H1 (cell line): Measurements from ENCODE around the gene KRTAP10-4. TPM values are rescaled to one million over a fixed set of nuclear protein-coding genes. Genes with fewer than 3 reads are reported as not detected.
"Not testable (repeated sequence)": the region's sequence is repeated elsewhere in the genome, so short reads cannot be mapped to it uniquely, and the experiment has no call there.

ENCODE experiments used
- CTCF ChIA-PET: fragments of 300-600 bp; sonication (Branson Sonifier 250); formaldehyde crosslinking; loops from one replicate; lab custom pipeline; 2021; ENCODE audit not compliant: partially characterized antibody; lab: Charles Lee
- POLR2A ChIA-PET: fragments of 300-600 bp; sonication (Branson Sonifier 250); formaldehyde crosslinking; loops from one replicate; lab custom pipeline; 2021; ENCODE audit warnings: inconsistent platforms; ENCODE audit not compliant: partially characterized antibody; lab: Charles Lee
- DNase-seq, 2 experiments: peaks; one replicate each; pipeline versions ENCODE4 v3.0.0 to v3.0.0-alpha.2; 2010 to 2022; ENCODE audit warnings: low spot score in 2 of 2, low read depth in 1 of 2, mixed read lengths in 1 of 2
- FAIRE-seq: peaks from 2 replicates; lab custom pipeline; 2011; peaks lifted over from hg19 to GRCh38; lab: Jason Lieb, UNC
- H2AFZ ChIP-seq: 2 replicates; pipeline ENCODE4 v1.8.1; 2012; ENCODE audit warnings: low read length, inconsistent platforms
- H2AK5ac ChIP-seq: 2 replicates; pipeline ENCODE4 v1.6.1; 2013; ENCODE audit warnings: low read depth, low read length
- H2BK120ac ChIP-seq: replicated peaks from 2 replicates; pipeline ENCODE3; 2013; ENCODE audit warnings: low read depth, low read length, inconsistent platforms
- H2BK12ac ChIP-seq: 2 replicates; pipeline ENCODE4 v1.6.1; 2013; ENCODE audit warnings: low read depth, low read length
- H2BK15ac ChIP-seq: 2 replicates; pipeline ENCODE4 v1.6.1; 2013; ENCODE audit warnings: low read length
- H2BK20ac ChIP-seq: 2 replicates; pipeline ENCODE4 v1.6.1; 2013; ENCODE audit warnings: low read length
- H2BK5ac ChIP-seq: 2 replicates; pipeline ENCODE4 v1.6.1; 2013; ENCODE audit warnings: low read depth, low read length
- H3K14ac ChIP-seq: 2 replicates; pipeline ENCODE4 v1.6.1; 2013; ENCODE audit warnings: inconsistent platforms; ENCODE audit not compliant: insufficient read length
- H3K18ac ChIP-seq: 2 replicates; pipeline ENCODE4 v1.6.1; 2013; ENCODE audit warnings: low read length; ENCODE audit errors: extremely low read depth
- H3K23ac ChIP-seq: 2 replicates; pipeline ENCODE4 v1.6.1; 2013; ENCODE audit warnings: inconsistent platforms; ENCODE audit not compliant: insufficient read length
- H3K23me2 ChIP-seq: 2 replicates; pipeline ENCODE4 v1.6.1; 2013; ENCODE audit warnings: low read depth, low read length
- H3K27ac ChIP-seq: 2 replicates; pipeline ENCODE4 v1.6.1; 2011; ENCODE audit warnings: low read depth, low read length, inconsistent platforms
- H3K27me3 ChIP-seq, 4 experiments: replicated peaks in 1 of 4; 1 replicate in 1 of 4; 2 replicates in 3 of 4; pipeline versions ENCODE4 v1.6.1 to v1.8.1; 2011 to 2013; ENCODE audit warnings: low read length in 3 of 4, mild to moderate bottlenecking in 3 of 4, inconsistent platforms in 2 of 4, mixed read lengths in 2 of 4, moderate library complexity in 1 of 4; ENCODE audit not compliant: control insufficient read depth in 3 of 4, insufficient read depth in 3 of 4; ENCODE audit errors: extremely low read depth in 1 of 4
- H3K36me3 ChIP-seq, 4 experiments: 2 replicates each; pipeline versions ENCODE4 v1.6.1 to v1.8.1; 2011 to 2013; ENCODE audit warnings: mild to moderate bottlenecking in 4 of 4, low read length in 3 of 4, moderate library complexity in 2 of 4, control low read depth in 1 of 4, inconsistent platforms in 1 of 4; ENCODE audit not compliant: insufficient read depth in 4 of 4, control insufficient read depth in 2 of 4
- H3K4ac ChIP-seq: replicated peaks from 2 replicates; pipeline ENCODE3; 2013; ENCODE audit warnings: low read length, low read depth, mixed read lengths, inconsistent platforms; ENCODE audit not compliant: insufficient read length
- H3K4me1 ChIP-seq, 4 experiments: replicated peaks in 1 of 4; 1 replicate in 1 of 4; 2 replicates in 3 of 4; pipeline versions ENCODE4 v1.6.1 to v1.8.1; 2011 to 2013; ENCODE audit warnings: low read length in 3 of 4, inconsistent platforms in 2 of 4, mixed read lengths in 1 of 4; ENCODE audit not compliant: insufficient read depth in 4 of 4, control insufficient read depth in 3 of 4
- H3K4me2 ChIP-seq, 2 experiments: 2 replicates each; pipeline versions ENCODE4 v1.6.1 to v1.8.1; 2011 to 2013; ENCODE audit warnings: low read depth in 2 of 2, low read length in 2 of 2, control low read depth in 1 of 2, inconsistent platforms in 1 of 2, mild to moderate bottlenecking in 1 of 2; ENCODE audit not compliant: insufficient read depth in 1 of 2
- H3K4me3 ChIP-seq, 4 experiments: fragments of 200-600, 300-600 bp in 1 of 4; sonication (generic), shearing (Covaris generic), sonication (Bioruptor Twin) in 1 of 4; 2 replicates each; pipeline versions ENCODE4 v1.5.1 to v1.8.1; 2011 to 2016; ENCODE audit warnings: low read length in 4 of 4, low read depth in 3 of 4, control low read depth in 2 of 4, inconsistent platforms in 2 of 4, mild to moderate bottlenecking in 2 of 4, mixed read lengths in 1 of 4, moderate library complexity in 1 of 4; ENCODE audit not compliant: insufficient read depth in 2 of 4; ENCODE audit errors: extremely low read depth in 1 of 4
- H3K56ac ChIP-seq: replicated peaks from 2 replicates; pipeline ENCODE3; 2013; ENCODE audit warnings: low read depth, mild to moderate bottlenecking, mixed read lengths, low read length, inconsistent platforms; ENCODE audit not compliant: insufficient read length
- H3K79me1 ChIP-seq: 2 replicates; pipeline ENCODE4 v1.6.1; 2013; ENCODE audit warnings: low read depth, low read length, control low read depth
- H3K79me2 ChIP-seq, 2 experiments: 2 replicates each; pipeline versions ENCODE4 v1.6.1 to v1.8.1; 2012 to 2013; ENCODE audit warnings: low read length in 2 of 2, mild to moderate bottlenecking in 2 of 2, inconsistent platforms in 1 of 2; ENCODE audit not compliant: insufficient read depth in 2 of 2, control insufficient read depth in 1 of 2
- H3K9ac ChIP-seq, 4 experiments: replicated peaks in 1 of 4; 1 replicate in 1 of 4; 2 replicates in 3 of 4; pipeline versions ENCODE4 v1.6.1 to v1.8.1; 2011 to 2013; ENCODE audit warnings: low read depth in 3 of 4, low read length in 3 of 4, control low read depth in 2 of 4, mild to moderate bottlenecking in 2 of 4, moderate library complexity in 2 of 4, inconsistent platforms in 1 of 4; ENCODE audit errors: extremely low read depth in 1 of 4
- H3K9me3 ChIP-seq, 2 experiments: 2 replicates each; pipeline versions ENCODE4 v1.6.1 to v1.8.1; 2012 to 2013; ENCODE audit warnings: mild to moderate bottlenecking in 2 of 2, moderate library complexity in 2 of 2, control low read depth in 1 of 2, inconsistent platforms in 1 of 2, low read depth in 1 of 2, low read length in 1 of 2, mixed read lengths in 1 of 2; ENCODE audit not compliant: insufficient read depth in 2 of 2
- H4K20me1 ChIP-seq, 2 experiments: replicated peaks in 1 of 2; 2 replicates each; pipeline versions ENCODE3 to v1.8.1; 2011 to 2013; ENCODE audit warnings: inconsistent platforms in 2 of 2, low read length in 2 of 2, mild to moderate bottlenecking in 1 of 2; ENCODE audit not compliant: insufficient read depth in 2 of 2, control insufficient read depth in 1 of 2
- H4K5ac ChIP-seq: 2 replicates; pipeline ENCODE4 v1.6.1; 2013; ENCODE audit warnings: low read length, low read depth, mixed read lengths, inconsistent platforms; ENCODE audit not compliant: insufficient read length
- H4K8ac ChIP-seq: 2 replicates; pipeline ENCODE4 v1.8.0; 2013; ENCODE audit warnings: mild to moderate bottlenecking, moderate library complexity, low read length, inconsistent platforms; ENCODE audit not compliant: insufficient read depth; ENCODE audit errors: extremely low read depth
- H4K91ac ChIP-seq: replicated peaks from 2 replicates; pipeline ENCODE3; 2013; ENCODE audit warnings: low read length, mixed read lengths, inconsistent platforms; ENCODE audit not compliant: insufficient read length
- WGBS, 2 experiments: shearing (Covaris generic) in 1 of 2; methylation state at CpG; one replicate each; pipeline versions ENCODE4 v1.1.6 to v1.1.7; 2013 to 2015; ENCODE audit warnings: low lambda C conversion rate in 2 of 2, mixed read lengths in 2 of 2, inconsistent platforms in 1 of 2, low coverage in 1 of 2, missing lambda C conversion rate in 1 of 2; ENCODE audit not compliant: insufficient replicate concordance in 2 of 2, insufficient coverage in 1 of 2, insufficient read length in 1 of 2; ENCODE audit errors: extremely low coverage in 1 of 2, missing lambda C conversion rate in 1 of 2; 5-methylcytosine and 5-hydroxymethylcytosine counted together
- polyA plus RNA-seq, 7 experiments: library from polyadenylated mRNA; depleted of rRNA in 3 of 7; stranded (reverse) in 5 of 7; unstranded in 2 of 7; fragments of >200 nt in 5 of 7; fragments of 200-250 nt in 2 of 7; gene quantifications; 1 replicate in 5 of 7; 2 replicates in 1 of 7; 4 replicates in 1 of 7; pipeline versions ENCODE4 v1.2.1 to v1.2.3, GENCODE V29; 2011 to 2013; ENCODE audit warnings: missing spikeins in 2 of 7, mixed read lengths in 2 of 7
- total RNA-seq: library from RNA; stranded (reverse); fragmentation: NEBNext Ultra II Directional; extraction: Animal tissue kit (Norgen Biotek cat#: 25700); gene quantifications from 2 replicates; pipeline ENCODE4 v1.2.1, GENCODE V29; 2021

The KRTAP10-4 gene
- total and polyA plus RNA-seq, 2 of the 8 experiments (the other 6 are each of a cell fraction or from before 2014, with no cell fraction given): not detected

GRCh38 chr21:44590897-44591800 lies 17.6 kb downstream of the KRTAP10-4 start:
- POLR2A ChIA-PET, H4K91ac ChIP-seq, H2BK20ac ChIP-seq, H3K79me2 ChIP-seq, H2BK15ac ChIP-seq, H3K27ac ChIP-seq, H4K8ac ChIP-seq, H3K4me2 ChIP-seq, H2AFZ ChIP-seq, H3K4ac ChIP-seq, H3K36me3 ChIP-seq, H3K27me3 ChIP-seq, H3K4me3 ChIP-seq, H2BK120ac ChIP-seq, H3K9me3 ChIP-seq, H2BK5ac ChIP-seq, H3K23ac ChIP-seq, FAIRE-seq, H2AK5ac ChIP-seq, H3K56ac ChIP-seq, H4K5ac ChIP-seq, H3K14ac ChIP-seq, H3K79me1 ChIP-seq, H4K20me1 ChIP-seq, H3K18ac ChIP-seq, H3K23me2 ChIP-seq, H3K9ac ChIP-seq: not testable (repeated sequence)
- DNase-seq: peak in 1 of 2 experiments; percentile 46
- H2BK12ac ChIP-seq: peak overlapping the region; percentile 27; the same call in 1 of the 2 replicates
- CTCF ChIA-PET: interaction anchor here (1.6 kb wide), 1 partner anchor 168 kb away, joined by 4 read pairs; no protein-coding TSS in a partner anchor
- 88% methylated on average over 17 of the region's 19 CpGs; no CpG with 5 or more reads in 1 of the 2 experiments for WGBS, 2 experiments
- H3K4me1 ChIP-seq: peaks cover 2 to 15% (median 6%) of the 10 kb centered on the region in 4 experiments
